GM21529 (cell line): ENCODE measurements around the gene ZNF544.
"Not testable (repeated sequence)": the region's sequence is repeated elsewhere in the genome, so short reads cannot be mapped to it uniquely, and the experiment has no call there.

Experiments used
- ATAC-seq: cut with Tn5 transposase; IDR thresholded peaks from one replicate; pipeline ENCODE4 v1.9.1; 2021; ENCODE audit not compliant: unreplicated experiment

ZNF544 gene

DNA sequence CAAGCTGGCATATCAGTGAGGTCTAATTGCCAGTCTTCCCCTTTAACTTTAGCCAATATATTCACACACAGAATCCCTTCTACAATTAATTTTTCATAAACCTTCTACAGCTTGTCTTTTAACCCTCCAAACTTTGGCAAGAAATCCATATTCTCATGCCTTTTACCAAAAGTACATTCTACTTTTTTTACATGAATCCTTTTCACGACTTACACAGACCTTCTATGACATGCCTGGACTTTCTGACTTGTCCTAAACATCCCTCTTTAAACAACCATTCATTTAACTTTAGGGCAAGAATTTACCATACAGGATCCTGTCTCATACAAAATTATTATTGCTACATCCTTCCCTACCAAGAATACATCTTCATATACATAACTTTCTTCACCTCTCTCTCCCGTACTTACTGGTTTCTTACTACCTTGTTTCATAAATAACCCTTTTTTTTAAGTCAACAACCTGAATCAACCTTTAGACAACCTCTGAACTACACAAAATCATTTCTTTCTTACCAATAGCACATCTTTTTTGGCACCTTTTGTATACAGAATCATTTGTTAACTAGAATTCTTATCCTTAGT, 23.5 kb downstream of the ZNF544 start:
- ATAC-seq: no peak

DNA sequence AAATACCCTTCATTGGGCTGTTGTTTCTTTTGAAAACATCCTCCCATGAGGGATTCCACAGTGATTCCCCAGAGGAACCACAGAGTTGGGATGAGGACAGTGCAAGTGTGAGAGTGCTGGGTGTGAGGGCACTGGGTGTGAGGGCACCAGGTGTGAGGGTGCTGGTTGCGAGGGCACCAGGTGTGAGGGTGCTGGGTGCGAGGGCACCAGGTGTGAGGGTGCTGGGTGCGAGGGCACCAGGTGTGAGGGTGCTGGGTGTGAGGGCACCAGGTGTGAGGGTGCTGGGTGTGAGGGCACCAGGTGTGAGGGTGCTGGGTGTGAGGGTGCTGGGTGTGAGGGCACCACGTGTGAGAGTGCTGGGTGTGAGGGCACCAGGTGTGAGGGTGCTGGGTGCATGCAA, 29.5 kb downstream of the ZNF544 start:
- not testable (repeated sequence) for ATAC-seq

DNA sequence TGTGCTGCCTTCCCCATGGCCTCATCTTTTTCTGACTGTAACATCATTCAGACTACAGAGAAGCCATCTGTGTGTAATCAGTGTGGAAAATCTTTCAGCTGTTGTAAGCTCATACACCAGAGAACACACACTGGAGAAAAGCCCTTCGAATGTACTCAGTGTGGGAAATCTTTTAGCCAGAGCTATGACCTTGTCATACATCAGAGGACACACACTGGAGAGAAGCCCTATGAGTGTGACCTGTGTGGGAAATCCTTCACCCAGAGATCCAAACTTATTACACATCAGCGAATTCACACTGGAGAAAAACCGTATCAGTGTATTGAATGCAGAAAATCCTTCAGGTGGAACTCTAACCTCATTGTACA, 32.9 kb downstream of the ZNF544 start:
- no peak for ATAC-seq

DNA sequence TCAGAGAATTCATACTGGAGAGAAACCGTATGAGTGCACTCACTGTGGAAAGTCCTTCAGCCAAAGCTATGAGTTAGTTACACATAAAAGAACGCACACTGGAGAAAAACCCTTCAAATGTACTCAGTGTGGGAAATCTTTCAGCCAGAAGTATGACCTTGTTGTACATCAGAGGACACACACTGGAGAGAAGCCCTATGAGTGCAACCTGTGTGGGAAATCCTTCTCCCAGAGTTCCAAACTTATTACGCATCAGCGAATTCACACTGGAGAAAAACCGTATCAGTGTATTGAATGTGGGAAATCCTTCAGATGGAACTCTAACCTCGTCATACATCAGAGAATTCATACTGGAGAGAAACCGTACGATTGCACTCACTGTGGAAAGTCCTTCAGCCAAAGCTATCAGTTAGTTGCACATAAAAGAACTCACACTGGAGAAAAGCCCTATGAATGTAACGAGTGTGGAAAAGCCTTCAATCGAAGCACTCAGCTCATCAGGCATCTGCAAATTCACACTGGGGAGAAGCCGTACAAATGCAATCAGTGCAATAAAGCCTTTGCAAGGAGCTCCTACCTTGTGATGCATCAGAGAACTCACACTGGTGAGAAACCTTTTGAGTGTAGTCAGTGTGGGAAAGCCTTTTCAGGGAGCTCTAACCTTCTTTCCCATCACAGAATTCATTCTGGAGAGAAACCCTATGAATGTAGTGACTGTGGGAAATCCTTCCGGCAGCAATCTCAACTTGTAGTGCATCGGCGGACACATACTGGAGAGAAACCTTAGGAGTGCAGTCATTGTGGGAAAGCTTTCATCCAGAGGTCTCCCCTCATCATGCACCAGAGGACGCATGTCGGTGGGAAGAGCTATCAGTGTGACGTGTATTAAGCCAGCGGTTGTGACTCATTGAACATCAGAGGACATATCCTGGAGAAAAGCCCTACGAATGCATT, 33.5 kb downstream of the ZNF544 start:
- ATAC-seq: no peak

DNA sequence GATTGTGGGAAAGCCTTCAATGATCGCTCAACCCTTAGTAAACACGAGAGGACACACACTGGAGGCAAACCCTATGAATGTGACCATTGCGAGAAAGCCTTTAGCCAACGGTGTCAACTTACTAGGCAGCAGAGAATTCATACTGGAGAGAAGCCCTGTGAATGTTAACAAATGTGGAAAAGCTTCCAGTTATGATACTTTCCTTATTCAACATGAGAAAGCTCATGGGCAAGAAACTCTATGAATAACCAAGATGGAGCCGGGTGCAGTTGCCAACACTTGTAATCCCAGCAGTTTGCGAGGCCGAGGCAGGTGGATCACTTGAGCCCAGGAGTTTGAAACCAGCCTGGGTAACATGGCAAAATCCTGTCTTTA, 34.2 kb downstream of the ZNF544 start:
- no peak for ATAC-seq

DNA sequence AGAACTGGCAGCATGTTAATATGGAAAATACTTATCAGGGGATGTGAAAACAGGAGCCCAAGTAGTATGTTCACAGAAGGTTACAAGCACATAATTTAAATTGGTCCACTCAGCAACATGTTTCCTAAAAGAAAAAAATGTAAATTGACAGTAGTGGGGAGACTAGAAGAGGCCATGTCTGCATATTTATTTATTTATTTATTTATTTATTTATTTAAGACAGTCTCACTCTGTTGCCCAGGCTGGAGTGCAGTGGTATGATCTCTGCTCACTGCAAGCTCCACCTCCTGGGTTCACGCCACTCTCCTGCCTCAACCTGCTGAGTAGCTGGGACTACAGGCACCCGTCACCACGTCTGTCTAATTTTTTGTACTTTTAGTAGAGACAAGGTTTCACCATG, 36.4 kb downstream of the ZNF544 start:
- no peak for ATAC-seq

DNA sequence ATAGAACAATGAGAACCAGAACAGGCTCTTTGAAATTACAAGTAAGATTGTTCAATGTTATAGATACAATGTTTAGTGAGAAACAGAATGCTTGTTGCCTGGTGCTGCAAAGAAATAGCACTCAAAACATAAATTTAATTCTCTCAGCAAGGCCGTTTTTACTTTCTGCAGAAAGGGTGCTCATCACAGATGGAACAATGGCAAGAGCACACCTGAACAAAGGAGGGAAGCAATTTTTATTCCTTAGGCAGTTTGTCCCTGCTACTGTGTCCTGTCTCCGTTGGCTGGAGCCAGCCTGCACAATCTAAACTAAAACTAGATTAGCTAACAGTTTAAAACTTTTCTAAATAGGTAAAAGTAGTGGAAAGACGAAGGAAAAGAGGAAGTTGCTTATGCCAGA, 39.6 kb downstream of the ZNF544 start:
- no peak for ATAC-seq

DNA sequence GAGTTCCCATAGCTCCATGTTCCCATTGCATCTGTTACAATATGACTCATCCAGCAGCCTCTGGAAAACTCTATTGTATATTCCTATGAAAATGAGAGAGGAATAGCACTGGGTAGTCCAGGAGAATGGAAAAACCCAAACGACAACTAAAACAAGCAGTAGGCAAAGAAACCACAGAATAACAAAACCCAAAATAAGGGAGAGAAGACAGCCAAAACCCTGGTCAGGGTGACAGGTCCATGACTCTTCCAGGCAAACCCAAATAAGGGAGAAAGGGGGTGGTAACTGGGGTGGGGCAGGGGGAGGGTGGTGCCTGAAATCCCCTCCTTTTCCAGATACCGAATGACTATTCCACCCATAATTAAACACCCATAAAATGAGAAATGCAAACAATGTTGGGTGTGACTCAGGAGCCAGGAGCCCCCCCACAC, 46.1 kb downstream of the ZNF544 start:
- ATAC-seq: no peak

DNA sequence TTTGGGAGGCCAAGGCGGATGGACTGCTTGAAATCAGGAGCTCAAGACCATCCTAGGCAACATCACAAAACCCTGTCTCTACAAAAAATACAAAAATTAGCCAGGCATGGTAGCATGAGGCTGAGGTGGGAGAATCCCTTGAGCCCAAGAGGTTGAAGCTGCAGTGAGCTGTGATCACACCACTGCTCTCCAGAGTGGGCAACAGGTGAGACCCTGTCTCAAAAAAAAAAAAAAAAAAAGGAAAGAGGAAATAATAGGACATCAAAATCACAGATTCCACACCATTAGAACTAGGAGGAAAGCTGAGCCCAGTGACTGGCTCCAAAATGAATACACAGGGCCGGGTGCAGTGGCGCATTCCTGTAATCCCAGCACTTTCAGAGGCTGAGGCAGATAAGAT, 46.9 kb downstream of the ZNF544 start:
- ATAC-seq: no peak

DNA sequence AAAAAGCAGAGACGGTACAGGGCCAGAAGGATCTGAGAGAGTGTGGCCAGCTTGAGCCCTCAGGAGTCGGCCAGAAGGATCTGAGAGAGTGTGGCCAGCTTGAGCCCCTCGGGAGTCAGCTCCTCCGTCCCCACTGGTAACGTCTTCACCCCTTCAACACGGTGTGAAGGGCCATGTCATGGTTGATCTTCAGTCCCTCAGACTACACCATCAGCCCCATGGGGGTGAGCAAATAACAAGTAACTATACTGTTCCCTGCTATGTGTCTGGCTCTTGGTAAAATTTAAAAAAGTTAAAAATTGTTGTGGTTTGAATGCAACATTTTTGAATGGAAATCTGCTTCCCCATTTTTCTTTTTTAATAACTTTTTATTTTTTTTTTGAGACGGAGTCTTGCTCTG, 48.5 kb downstream of the ZNF544 start:
- ATAC-seq: no peak

DNA sequence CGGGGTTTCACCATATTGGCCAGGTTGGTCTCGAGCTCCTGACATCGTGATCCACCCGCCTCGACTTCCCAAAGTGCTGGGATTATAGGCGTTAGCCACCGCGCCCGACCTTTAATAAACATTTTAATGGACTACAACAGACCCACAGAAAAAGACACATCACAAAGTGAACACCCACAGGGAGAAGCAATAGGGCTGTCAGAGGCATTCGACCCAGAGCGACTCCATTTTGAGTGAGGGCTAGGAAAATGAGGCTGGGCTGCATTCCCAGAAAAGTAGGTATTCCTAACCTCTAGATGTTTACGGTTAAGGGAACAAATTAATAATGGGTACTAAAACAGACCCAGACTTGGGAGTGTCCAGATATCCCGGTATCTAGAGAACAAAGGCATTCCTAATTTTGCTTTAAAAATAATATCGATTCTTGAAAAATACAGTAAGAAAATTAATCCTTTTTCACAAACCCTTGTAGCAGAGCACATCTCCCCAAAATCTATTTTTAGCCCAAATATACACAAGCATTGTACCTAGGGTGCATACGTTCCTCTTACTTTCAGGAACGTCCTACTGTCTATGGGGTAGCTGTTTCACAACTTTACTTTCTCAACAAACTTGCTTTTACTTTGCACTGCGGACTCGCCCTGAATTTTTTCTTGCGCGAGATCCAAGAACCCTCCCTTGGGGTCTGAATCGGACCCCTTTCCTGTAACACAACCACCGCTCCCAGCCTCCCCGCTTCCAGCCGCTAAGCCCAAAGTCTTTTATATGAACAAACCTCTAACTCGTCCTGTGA, 49.2 kb downstream of the ZNF544 start:
- ATAC-seq: no peak

DNA sequence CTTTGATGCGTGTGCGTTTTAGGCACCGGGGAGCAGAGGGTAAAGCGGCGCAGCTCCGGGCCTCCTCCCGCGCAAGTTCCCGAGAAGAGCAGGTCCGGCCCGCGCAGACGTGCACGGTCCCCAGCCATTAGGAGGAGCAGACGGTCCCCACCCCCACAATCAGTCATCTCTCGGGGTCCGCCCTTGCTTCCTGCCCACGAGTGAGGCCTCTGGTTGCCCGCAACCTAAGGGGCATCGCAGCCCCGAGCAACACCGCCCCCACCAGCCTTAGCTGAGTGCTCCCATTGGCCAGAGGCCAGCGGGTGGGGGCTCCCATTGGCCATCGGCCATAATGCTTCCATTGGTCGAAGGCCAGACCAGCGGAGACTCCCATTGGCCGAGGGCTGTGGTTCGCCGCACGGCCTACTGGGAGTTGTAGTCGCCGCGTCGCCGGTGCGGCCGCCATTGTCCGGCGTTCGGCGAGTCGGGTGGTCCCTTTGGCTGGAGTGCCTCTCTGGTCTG, 49.9 kb downstream of the ZNF544 start, which contains the start of gene ZNF8:
TSS of gene ZNF8 (plus strand) at position 415 of the 501 bp plus-strand sequence. CDS start 127 bp downstream, outside the sequence.
- peak; percentile 94 for ATAC-seq

DNA sequence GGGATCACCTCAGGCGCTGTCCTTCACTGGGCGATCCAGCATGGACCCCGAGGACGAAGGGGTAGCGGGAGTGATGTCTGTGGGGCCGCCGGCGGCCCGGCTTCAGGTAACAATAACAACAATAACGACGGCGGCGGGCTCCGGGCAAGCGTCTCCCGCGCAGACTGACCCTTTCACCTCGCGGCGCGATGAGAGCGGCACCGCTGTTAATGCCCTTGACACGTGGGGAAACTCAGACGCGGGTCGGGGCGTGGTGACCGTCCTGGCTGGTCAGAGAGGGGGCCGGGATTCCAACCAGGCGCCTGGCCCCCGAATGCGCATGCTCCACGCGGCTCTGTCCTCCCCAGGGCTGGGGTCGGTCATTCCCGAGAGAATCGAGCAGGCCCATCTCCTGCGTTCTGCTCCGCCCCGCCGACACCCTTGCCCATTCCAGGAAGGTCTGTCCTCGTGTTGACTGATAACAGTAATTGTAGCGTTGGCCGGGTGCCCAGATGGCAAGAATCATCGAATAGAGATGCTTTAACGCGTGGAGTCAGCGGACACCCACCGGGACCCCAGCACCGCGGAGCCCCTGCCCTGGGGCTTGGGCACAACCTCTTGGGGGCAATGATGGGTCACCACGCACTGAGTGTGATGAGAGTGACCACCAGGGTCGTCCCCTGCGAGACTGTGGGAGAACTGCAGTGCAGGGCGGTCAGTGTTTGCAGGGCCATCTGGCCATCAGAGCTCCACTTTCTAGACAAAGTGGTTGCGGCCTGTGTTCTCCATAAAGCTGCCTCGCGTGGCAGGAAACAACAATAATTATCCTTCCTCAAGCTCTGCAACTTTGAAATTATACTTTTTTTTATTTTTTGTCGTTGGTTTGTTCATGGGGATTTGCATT, 50.6 kb downstream of the ZNF544 start:
- peak; percentile 36 for ATAC-seq

DNA sequence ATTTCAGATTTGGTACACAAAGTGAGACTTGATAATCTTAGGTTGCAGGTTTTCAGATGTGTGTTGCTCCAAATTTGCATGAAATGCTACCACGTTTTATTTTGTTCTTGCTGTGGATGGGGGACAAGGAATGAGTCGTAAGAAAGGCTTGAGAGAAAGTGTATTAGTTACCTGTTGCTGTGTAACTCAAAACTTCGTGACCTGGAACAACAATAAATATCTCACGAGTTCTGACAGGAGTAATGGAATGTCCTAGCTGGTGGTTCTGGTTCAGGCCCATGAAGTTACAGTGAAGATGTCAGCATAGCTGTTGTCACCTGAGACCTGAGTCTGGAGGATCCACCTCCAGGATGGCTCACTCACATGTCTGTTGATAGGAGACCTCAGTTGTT, 51.2 kb downstream of the ZNF544 start:
- no peak for ATAC-seq

DNA sequence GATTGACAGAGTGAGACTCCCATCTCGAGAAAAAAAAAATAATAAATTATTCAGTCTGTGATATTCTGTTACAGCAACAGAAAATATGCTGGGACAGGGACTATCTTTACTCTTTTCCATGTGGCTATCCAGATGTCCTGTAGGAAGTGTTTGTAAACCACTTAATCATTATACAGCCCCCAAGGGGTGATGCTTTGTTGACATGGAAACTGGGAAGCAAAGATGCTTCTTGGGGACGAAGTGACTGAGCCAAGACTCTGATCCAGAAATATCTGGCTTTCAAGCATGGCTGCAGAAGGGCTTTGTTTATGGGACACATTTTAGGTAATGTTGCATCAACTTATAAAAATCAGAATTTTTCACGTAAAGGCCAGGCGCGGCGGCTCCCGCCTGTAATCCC, 55.5 kb downstream of the ZNF544 start:
- ATAC-seq: no peak

DNA sequence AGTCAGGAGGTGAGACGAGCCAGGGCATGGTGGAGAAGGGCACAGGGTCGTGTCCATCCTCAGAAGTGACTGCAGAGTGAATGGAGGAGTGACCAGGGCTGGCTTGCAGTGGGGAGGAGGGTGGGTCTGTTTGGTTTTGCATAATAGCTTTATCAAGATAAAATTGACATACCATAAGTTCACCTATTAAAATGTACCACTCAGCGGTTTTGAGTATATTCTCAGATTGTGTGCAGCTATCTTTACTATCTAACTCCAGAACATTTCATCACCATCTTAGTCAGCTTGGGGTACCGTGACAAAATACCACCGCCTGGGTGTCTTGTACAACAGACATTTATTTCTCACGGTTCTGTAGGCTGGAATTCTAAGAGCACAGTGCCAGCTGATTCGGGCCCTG, 63.2 kb downstream of the ZNF544 start:
- ATAC-seq: no peak

DNA sequence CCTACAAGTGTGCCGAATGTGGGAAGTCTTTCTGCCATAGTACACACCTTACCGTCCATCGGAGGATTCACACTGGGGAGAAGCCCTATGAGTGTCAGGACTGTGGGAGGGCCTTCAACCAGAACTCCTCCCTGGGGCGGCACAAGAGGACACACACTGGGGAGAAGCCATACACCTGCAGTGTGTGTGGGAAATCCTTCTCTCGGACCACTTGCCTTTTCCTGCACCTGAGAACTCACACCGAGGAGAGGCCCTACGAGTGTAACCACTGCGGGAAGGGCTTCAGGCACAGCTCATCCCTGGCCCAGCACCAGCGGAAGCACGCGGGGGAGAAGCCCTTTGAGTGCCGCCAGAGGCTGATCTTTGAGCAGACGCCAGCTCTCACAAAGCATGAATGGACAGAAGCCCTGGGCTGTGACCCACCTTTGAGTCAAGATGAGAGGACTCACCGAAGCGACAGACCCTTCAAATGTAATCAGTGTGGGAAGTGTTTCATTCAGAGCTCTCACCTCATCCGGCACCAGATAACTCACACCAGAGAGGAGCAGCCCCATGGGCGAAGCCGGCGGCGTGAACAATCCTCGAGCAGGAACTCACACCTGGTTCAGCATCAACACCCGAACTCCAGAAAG, 66.1 kb downstream of the ZNF544 start:
- no peak for ATAC-seq

DNA sequence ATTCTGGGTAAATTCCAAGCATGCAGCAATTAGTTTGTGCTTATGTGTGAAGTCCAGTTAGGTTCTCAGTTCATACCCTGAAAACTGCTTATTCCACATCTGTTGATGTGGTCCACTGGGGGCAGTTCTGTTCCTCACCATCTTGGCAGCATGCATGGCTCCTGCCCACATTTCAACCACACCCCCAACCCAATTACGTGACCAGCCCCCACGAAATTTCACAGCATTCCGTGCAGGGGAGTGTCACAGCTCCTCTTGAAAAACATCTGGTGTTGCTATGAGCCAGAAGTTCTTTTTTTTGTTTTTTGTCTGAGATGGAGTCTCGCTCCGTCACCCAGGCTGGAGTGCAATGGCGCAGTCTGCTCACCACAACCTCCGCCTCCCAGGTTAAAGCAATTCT, 67.4 kb downstream of the ZNF544 start:
- ATAC-seq: no peak

DNA sequence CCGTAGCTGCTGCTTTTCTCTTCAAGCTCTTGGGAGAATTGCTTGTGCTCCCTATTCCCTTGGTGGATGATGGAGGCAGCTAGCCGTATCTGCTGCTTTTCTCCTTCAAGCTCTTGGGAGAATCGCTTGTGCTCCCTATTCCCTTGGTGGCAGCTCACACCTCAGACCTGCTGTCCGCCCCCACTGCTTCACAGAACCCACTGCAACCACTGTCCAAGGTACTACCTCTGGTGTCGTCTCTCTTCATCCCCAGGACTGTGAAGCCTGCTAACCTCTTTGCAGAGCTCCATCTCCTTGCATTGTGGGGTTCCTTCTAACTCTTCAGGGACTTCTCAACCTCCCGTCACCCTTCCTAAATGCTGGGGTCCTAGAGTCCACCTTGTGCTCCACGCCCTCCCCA, 71.9 kb downstream of the ZNF544 start:
- no peak for ATAC-seq

DNA sequence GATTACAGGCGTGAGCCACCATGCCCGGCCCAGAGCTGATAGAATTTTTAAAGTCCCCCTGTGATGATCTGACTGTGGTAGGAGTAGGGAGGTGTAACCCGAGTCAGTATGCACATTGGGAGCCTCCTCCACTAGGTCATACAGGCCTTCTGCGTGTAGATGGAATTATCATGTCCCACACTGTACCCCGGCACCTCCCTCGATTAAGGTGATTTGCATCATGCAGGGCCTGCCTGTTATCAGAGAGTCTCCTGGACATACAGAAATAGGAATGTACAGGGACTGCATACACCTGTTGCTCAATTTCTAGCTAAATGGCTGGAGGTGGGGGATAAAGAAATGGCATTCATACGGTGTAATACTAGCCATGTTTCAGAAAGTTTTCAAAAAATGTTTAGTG, 75.5 kb downstream of the ZNF544 start:
- ATAC-seq: no peak
